ENCODE data around the gene HPGD.
A peak's percentile ranks its signal among the peaks of the same experiment; 100 is the strongest.

HPGD gene

GRCh38 chr4:174522183-174523024 lies at the start of gene HPGD:
Gene HPGD, minus strand, starts transcription at chr4:174522488. Its CDS starts 37 bp downstream, at chr4:174522451.
- peak; percentile 97 for ATAC-seq
- H3K27ac Mint-ChIP-seq, result peak within 1 kb of the TSS; percentile 88
- peak; percentile 50 to 57 for DNase-seq (ENCODE audit: low spot score in 2 of 2)
- no peaks in the 10 kb centered on the region for H3K36me3 Mint-ChIP-seq
- peak within 1 kb of the TSS; percentile 78 for H3K4me3 Mint-ChIP-seq
- peaks cover 3% of the 10 kb centered on the region for H3K9me3 Mint-ChIP-seq
- H3K4me1 Mint-ChIP-seq, result peaks cover 18% of the 10 kb centered on the region

DNA sequence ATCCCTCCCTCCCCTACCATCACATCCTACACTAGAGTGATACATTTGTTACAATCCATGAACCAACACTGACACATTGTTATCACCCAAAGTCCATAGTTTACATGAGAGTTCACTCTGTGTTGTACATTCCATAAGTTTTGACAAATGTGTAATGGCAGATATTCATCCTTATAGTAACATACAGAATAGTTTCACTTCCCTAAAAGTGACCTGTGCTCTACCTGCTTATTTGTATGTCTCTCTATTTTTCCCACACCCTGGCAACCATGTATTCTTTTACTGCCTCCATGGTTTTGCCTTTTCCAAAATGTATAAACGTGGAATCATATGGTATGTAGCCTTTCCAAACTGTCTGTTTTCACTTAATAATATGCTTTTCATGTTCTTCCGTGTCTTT lies 42.2 kb upstream of the HPGD start:
- H3K36me3 Mint-ChIP-seq, result no peaks in the 10 kb centered on the region
- H3K4me1 Mint-ChIP-seq, result no peaks in the 10 kb centered on the region

DNA sequence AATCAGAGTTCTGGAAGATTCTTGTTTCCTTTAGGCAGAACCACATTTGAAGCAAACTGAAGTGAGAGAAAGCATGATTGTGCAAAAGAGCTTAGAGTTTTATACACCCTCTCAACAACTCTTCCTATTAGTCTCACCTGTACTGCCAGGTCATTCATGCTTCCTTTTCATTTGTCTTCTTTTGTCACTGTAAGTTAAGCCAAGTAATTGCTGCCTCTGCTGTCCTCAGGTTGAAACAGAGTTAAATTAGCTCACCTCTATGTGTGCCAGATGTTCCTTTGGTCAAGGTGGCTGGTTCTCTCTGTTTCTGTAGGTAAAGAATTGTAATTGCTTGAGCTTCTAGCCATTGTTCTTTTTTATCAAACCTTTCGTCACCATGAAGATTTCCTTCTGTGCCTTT lies 41.1 kb upstream of the HPGD start:
- ATAC-seq (no peak), DNase-seq (ENCODE audit: low spot score in 2 of 2) (no peak)
- Mint-ChIP-seq H3K4me3 (no peak overlapping the region), H3K36me3 (no peaks in the 10 kb centered on the region), H3K27ac (no peak overlapping the region), H3K4me1 (no peaks in the 10 kb centered on the region), H3K9me3 (no peaks in the 10 kb centered on the region)

More for the DNA sequence above, 42.2 kb upstream of the HPGD start:
- no peaks in the 10 kb centered on the region for H3K9me3 Mint-ChIP-seq
- DNase-seq (ENCODE audit: low spot score in 2 of 2), result no peak
- no peak overlapping the region for H3K27ac Mint-ChIP-seq
- no peak for ATAC-seq
- no peak overlapping the region for H3K4me3 Mint-ChIP-seq

GRCh38 chr4:174561560-174561959 lies 39.3 kb upstream of the HPGD start:
- H3K36me3 Mint-ChIP-seq, result no peaks in the 10 kb centered on the region
- H3K27ac Mint-ChIP-seq, result no peak overlapping the region
- H3K9me3 Mint-ChIP-seq, result no peaks in the 10 kb centered on the region
- no peak overlapping the region for H3K4me3 Mint-ChIP-seq
- DNase-seq (ENCODE audit: low spot score in 2 of 2) (no peak), ATAC-seq (no peak)
- H3K4me1 Mint-ChIP-seq, result no peaks in the 10 kb centered on the region

- H3K36me3 Mint-ChIP-seq, result no peaks in the 10 kb centered on the region
- DNase-seq (ENCODE audit: low spot score in 2 of 2) (no peak), ATAC-seq (no peak)
- no peaks in the 10 kb centered on the region for H3K9me3 Mint-ChIP-seq
- no peak overlapping the region for H3K27ac Mint-ChIP-seq
- H3K4me1 Mint-ChIP-seq, result no peaks in the 10 kb centered on the region
- H3K4me3 Mint-ChIP-seq, result no peak overlapping the region
These were observed 37.6 kb upstream of the HPGD start for GRCh38 chr4:174559894-174560293.

GRCh38 chr4:174555789-174556630 lies 33.7 kb upstream of the HPGD start:
- Mint-ChIP-seq H3K4me1 (no peaks in the 10 kb centered on the region), H3K36me3 (no peaks in the 10 kb centered on the region), H3K4me3 (no peak overlapping the region), H3K27ac (no peak overlapping the region), H3K9me3 (peaks cover 8% of the 10 kb centered on the region)
- DNase-seq (ENCODE audit: low spot score in 2 of 2), result no peak
- no peak for ATAC-seq

DNA sequence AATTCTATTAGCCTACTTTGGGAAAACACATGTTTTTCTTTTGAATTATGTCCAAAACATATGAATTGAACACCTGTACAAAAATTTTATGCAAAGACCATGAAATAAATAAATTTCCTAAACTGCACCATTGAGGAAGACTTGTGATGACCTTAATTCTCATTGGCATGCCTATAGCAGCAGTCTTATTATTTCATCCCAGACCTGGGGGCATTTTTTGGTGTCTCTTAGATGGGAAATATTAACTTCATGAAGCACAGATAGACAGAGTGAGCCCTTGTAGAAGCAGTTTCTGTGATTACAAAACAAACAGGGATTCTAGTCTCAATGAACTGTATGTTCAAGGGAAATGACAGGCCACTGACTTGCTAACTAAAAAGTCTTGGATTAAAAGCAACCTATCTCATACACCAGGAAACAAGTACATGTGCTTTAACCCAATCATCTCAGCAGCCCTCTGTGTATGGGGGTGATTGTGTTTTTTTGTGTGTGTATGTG lies 32.0 kb upstream of the HPGD start:
- DNase-seq (ENCODE audit: low spot score in 2 of 2) (no peak), ATAC-seq (no peak)
- Mint-ChIP-seq H3K9me3 (peaks cover 8% of the 10 kb centered on the region), H3K4me3 (no peak overlapping the region), H3K4me1 (no peaks in the 10 kb centered on the region), H3K36me3 (no peaks in the 10 kb centered on the region), H3K27ac (no peak overlapping the region)

- ATAC-seq (no peak), DNase-seq (ENCODE audit: low spot score in 2 of 2) (no peak)
- no peak overlapping the region for H3K27ac Mint-ChIP-seq
- H3K9me3 Mint-ChIP-seq, result peaks cover 8% of the 10 kb centered on the region
- H3K4me3 Mint-ChIP-seq, result no peak overlapping the region
- no peaks in the 10 kb centered on the region for H3K4me1 Mint-ChIP-seq
- no peaks in the 10 kb centered on the region for H3K36me3 Mint-ChIP-seq
These were observed 31.5 kb upstream of the HPGD start for GRCh38 chr4:174553828-174554227.

DNA sequence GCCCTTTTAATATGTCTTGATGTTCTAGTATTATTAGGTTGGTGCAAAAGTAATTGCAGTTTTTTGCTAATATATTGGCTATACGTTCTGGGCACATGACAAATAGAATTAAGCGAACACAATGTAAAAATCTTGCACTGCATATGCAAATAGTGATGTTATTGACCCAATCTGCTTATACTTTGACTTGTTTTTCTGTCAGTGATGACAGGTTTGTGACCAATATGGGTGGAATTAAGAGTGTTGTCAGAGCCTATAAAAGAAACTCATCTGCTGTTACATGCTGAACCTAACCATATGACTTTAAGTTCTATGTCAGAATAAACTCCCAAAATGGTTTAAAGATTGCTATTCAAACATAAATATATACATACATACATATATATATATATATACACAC lies 30.7 kb upstream of the HPGD start:
- H3K4me3 Mint-ChIP-seq, result no peak overlapping the region
- no peak for ATAC-seq
- H3K9me3 Mint-ChIP-seq, result peaks cover 11% of the 10 kb centered on the region
- no peaks in the 10 kb centered on the region for H3K4me1 Mint-ChIP-seq
- no peaks in the 10 kb centered on the region for H3K36me3 Mint-ChIP-seq
- H3K27ac Mint-ChIP-seq, result no peak overlapping the region
- DNase-seq (ENCODE audit: low spot score in 2 of 2), result no peak

- Mint-ChIP-seq H3K27ac (no peak overlapping the region), H3K4me1 (no peaks in the 10 kb centered on the region), H3K36me3 (no peaks in the 10 kb centered on the region), H3K9me3 (peaks cover 15% of the 10 kb centered on the region), H3K4me3 (no peak overlapping the region)
- ATAC-seq (no peak), DNase-seq (ENCODE audit: low spot score in 2 of 2) (no peak)
These were observed 28.3 kb upstream of the HPGD start for GRCh38 chr4:174550541-174550940.

DNA sequence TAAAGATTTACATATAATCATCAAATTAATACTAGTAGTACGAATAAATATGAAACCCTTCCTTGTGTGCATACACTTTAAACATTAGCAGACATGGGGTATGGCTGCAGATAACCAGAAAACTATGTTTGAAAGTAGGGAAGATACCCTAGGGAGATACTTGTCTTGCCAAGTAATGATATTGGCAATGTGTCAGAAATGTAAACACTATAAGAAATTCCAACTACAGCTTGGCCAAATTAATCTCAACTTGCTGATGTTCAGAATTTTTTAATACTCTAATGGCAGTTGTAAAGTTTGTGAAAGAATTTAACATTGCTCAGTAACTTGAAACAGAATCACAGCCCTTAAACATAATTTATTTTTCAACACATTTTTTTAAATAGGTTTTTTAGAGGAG lies 27.4 kb upstream of the HPGD start:
- ATAC-seq (no peak), DNase-seq (ENCODE audit: low spot score in 2 of 2) (no peak)
- no peaks in the 10 kb centered on the region for H3K4me1 Mint-ChIP-seq
- no peaks in the 10 kb centered on the region for H3K36me3 Mint-ChIP-seq
- peaks cover 15% of the 10 kb centered on the region for H3K9me3 Mint-ChIP-seq
- no peak overlapping the region for H3K4me3 Mint-ChIP-seq
- no peak overlapping the region for H3K27ac Mint-ChIP-seq

DNA sequence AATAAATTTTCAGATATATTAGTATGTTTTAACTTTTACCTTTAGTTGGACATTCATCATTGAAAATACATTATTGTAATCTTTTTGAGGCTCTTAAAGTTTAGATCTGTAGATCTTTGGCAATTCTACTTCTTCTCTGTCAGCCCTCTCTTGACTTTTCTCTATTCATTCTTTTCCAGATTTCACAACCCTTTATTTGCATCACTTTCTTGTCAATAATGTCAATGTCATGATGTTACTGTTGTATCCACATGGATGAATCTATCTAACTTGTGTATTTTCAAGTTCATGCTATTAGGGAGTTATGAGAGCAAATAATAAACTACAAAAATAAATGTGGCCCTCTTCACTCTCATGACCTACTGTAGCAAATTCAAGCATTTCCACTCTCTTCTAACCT lies 23.0 kb upstream of the HPGD start:
- H3K36me3 Mint-ChIP-seq, result no peaks in the 10 kb centered on the region
- H3K4me3 Mint-ChIP-seq, result no peak overlapping the region
- peaks cover 7% of the 10 kb centered on the region for H3K4me1 Mint-ChIP-seq
- DNase-seq (ENCODE audit: low spot score in 2 of 2) (no peak), ATAC-seq (no peak)
- no peak overlapping the region for H3K27ac Mint-ChIP-seq
- peaks cover 10% of the 10 kb centered on the region for H3K9me3 Mint-ChIP-seq

DNA sequence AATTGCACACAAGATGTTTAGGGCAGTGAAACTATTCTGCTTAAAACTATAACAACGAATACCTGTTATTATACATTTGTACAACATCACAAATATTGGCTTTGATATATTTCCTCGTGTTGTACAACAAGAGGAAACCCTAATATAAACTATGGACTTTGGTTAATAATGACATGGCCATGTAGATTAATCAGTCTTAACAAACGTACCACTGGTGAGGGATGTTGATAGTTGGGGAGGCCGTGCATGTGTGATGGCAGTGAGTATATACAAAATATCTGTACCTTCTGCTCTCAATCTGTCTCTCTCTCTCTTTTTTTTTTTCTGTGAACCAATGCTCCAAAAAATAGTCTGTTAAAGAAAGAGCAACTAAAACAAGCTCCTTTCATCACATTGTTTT lies 22.2 kb upstream of the HPGD start:
- Mint-ChIP-seq H3K4me1 (peaks cover 7% of the 10 kb centered on the region), H3K4me3 (no peak overlapping the region), H3K9me3 (peaks cover 10% of the 10 kb centered on the region), H3K36me3 (no peaks in the 10 kb centered on the region), H3K27ac (no peak overlapping the region)
- ATAC-seq, result no peak
- DNase-seq (ENCODE audit: low spot score in 2 of 2), result no peak

DNA sequence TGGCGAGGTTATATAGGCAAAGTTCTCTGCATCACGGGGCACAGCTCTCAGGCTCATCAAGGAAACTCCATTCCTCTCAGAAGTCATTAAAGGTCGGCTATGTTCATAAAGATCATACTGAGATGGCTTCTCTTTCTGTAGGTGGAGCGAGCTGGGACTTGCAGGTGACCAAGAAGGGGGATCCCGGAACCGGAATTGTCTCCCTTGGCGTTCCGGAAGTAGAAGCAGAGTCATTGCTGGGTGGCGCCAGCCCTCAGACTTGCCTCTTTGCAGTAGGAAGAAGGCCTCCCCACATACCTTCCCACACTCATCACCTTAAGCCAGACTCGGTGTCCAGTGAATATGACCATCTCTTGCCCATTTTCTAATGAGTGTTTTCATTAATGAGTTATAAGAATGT lies 17.9 kb upstream of the HPGD start:
- H3K4me1 Mint-ChIP-seq, result peaks cover 13% of the 10 kb centered on the region
- H3K36me3 Mint-ChIP-seq, result no peaks in the 10 kb centered on the region
- H3K9me3 Mint-ChIP-seq, result peaks cover 3% of the 10 kb centered on the region
- H3K4me3 Mint-ChIP-seq, result no peak overlapping the region
- H3K27ac Mint-ChIP-seq, result no peak overlapping the region
- DNase-seq (ENCODE audit: low spot score in 2 of 2) (no peak), ATAC-seq (no peak)

DNA sequence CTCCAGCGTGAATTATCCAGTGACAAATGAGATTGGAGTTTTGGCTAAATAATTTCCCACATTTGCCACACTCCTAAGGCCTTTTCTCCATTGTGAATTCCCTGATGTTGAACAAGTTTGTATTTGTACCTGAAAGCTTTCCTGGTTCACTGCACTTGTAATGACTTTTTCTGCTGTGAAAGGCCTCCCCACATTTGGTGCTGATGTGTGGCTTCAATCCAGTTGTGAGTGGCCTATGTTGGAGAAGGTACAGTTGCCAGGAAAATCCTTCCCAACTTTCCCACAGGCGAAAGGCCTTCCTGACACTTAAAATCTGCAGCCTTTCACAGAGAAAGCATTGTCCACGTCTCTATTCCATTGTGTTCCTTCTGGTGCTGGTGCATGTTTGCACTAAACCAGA lies 17.3 kb upstream of the HPGD start:
- Mint-ChIP-seq H3K27ac (no peak overlapping the region), H3K4me3 (no peak overlapping the region), H3K9me3 (peaks cover 3% of the 10 kb centered on the region), H3K4me1 (peaks cover 13% of the 10 kb centered on the region), H3K36me3 (no peaks in the 10 kb centered on the region)
- DNase-seq (ENCODE audit: low spot score in 2 of 2), result no peak
- ATAC-seq, result no peak

DNA sequence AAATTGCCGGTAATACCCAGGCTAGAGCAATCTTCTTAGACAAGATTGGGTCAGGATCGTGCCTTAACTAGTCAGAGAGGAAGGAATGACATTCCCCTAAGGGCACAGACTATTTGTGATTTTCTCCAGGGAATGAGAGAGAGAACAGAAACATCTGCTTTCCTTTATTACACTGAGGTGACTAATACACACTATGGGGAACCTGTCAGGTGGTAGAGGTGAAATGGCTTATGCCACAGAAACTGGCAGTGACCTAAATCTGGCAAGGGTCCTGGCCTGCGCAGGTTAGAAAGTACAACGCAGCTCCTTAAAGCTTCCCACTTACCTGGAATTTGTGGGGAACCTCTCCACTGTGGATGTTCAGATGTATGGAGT lies 16.6 kb upstream of the HPGD start:
- peaks cover 13% of the 10 kb centered on the region for H3K4me1 Mint-ChIP-seq
- no peaks in the 10 kb centered on the region for H3K36me3 Mint-ChIP-seq
- peak overlapping the region; percentile 54 for H3K4me3 Mint-ChIP-seq
- DNase-seq (ENCODE audit: low spot score in 2 of 2) (no peak), ATAC-seq (peak; percentile 45)
- H3K9me3 Mint-ChIP-seq, result peaks cover 3% of the 10 kb centered on the region
- peak overlapping the region; percentile 90 for H3K27ac Mint-ChIP-seq
